HCT116 (cell line): ENCODE measurements around the gene NHSL1. TPM values are rescaled to one million over a fixed set of nuclear protein-coding genes. Genes with fewer than 3 reads are reported as not detected.

Source experiments
- ATAC-seq: fragments of 200-7000 bp; cut with Tn5 transposase; 2 replicates; pipeline ENCODE4 v1.9.1; 2020; ENCODE audit warnings: mild to moderate bottlenecking, moderate library complexity
- BruUV-seq: library from RNA; stranded (reverse); fragments of 400-500 nt; replicated peaks from 2 replicates; lab custom pipeline; 2021; lab: Mats Ljungman, UMichigan
- CTCF ChIA-PET: fragments of 300-600 bp; sonication (Branson Sonifier 250); formaldehyde crosslinking; loops from one replicate; lab custom pipeline; 2021; ENCODE audit warnings: antibody characterized with exemption; lab: Charles Lee
- POLR2A ChIA-PET: fragments of 300-600, 350-600 bp; sonication (Branson Sonifier 250); formaldehyde crosslinking; loops from one replicate; lab custom pipeline; 2021; ENCODE audit warnings: antibody characterized with exemption; lab: Charles Lee
- RAD21 ChIA-PET, 2 experiments: fragments of 300-600 bp; sonication (Branson Sonifier 250); formaldehyde crosslinking; loops; one replicate each; lab custom pipeline; 2023; ENCODE audit warnings: low total read pairs in 2 of 2; ENCODE audit not compliant: uncharacterized antibody in 2 of 2, unreplicated experiment in 2 of 2, low non-redundant PET in 1 of 2; lab: Charles Lee
- DNase-seq: peaks from one replicate; pipeline ENCODE4 v3.0.0-alpha.2; 2010; ENCODE audit warnings: low read depth, low spot score
- H2AFZ ChIP-seq: fragments of 200-600 bp; shearing (Covaris generic), sonication (generic); 2 replicates; pipeline ENCODE4 v1.6.1; 2017; ENCODE audit warnings: low read depth, mixed run types, mixed read lengths, antibody characterized with exemption, low read length; ENCODE audit not compliant: poor library complexity, severe bottlenecking
- H3K27ac ChIP-seq: 2 replicates; pipeline ENCODE4 v1.5.1; 2012; ENCODE audit warnings: low read depth, low read length
- H3K27me3 ChIP-seq: fragments of 200-600 bp; sonication (generic); 2 replicates; pipeline ENCODE4 v1.6.1; 2016; ENCODE audit warnings: mixed run types, low read length, mixed read lengths; ENCODE audit not compliant: insufficient read depth
- H3K36me3 ChIP-seq, 2 experiments: fragments of 200-500 bp in 1 of 2; fragments of 200-600 bp in 1 of 2; sonication (Bioruptor generic) in 1 of 2; sonication (generic) in 1 of 2; 2 replicates each; pipeline versions ENCODE4 v1.5.1 to v1.6.1; 2014 to 2016; ENCODE audit warnings: low read length in 2 of 2, inconsistent platforms in 1 of 2, mixed read lengths in 1 of 2, mixed run types in 1 of 2; ENCODE audit not compliant: insufficient read depth in 2 of 2, control insufficient read depth in 1 of 2
- H3K4me1 ChIP-seq, 2 experiments: fragments of 200-600 bp in 1 of 2; sonication (generic) in 1 of 2; 2 replicates each; pipeline versions ENCODE4 v1.5.1 to v1.6.1; 2012 to 2017; ENCODE audit warnings: low read length in 2 of 2, inconsistent platforms in 1 of 2, mild to moderate bottlenecking in 1 of 2, mixed read lengths in 1 of 2, mixed run types in 1 of 2, moderate library complexity in 1 of 2; ENCODE audit not compliant: insufficient read depth in 2 of 2, control insufficient read depth in 1 of 2
- H3K4me2 ChIP-seq: fragments of 200-600 bp; sonication (generic); 2 replicates; pipeline ENCODE4 v1.6.1; 2017; ENCODE audit warnings: mixed run types, low read length, mixed read lengths
- H3K4me3 ChIP-seq, 2 experiments: fragments of 200-600 bp in 1 of 2; sonication (generic) in 1 of 2; replicated peaks in 1 of 2; 2 replicates each; pipeline ENCODE4 v1.5.1; 2011 to 2016; ENCODE audit warnings: low read length in 2 of 2, control low read depth in 1 of 2, low read depth in 1 of 2, mild to moderate bottlenecking in 1 of 2, mixed read lengths in 1 of 2, mixed run types in 1 of 2
- H3K79me2 ChIP-seq: fragments of 200-600 bp; sonication (generic); 2 replicates; pipeline ENCODE4 v1.6.1; 2017; ENCODE audit warnings: mild to moderate bottlenecking, mixed run types, low read length, moderate library complexity, mixed read lengths; ENCODE audit not compliant: insufficient read depth
- H3K9ac ChIP-seq: fragments of 200-600 bp; sonication (generic); 2 replicates; pipeline ENCODE4 v1.6.1; 2016; ENCODE audit warnings: low read length, mixed read lengths
- H3K9me2 ChIP-seq: fragments of 200-600 bp; sonication (generic), shearing (Covaris generic); 2 replicates; pipeline ENCODE4 v1.6.1; 2017; ENCODE audit warnings: mixed run types, mild to moderate bottlenecking, moderate library complexity; ENCODE audit not compliant: insufficient read depth
- H3K9me3 ChIP-seq, 2 experiments: fragments of 200-500 bp in 1 of 2; fragments of 200-600 bp in 1 of 2; sonication (Bioruptor generic) in 1 of 2; sonication (generic) in 1 of 2; 2 replicates each; pipeline ENCODE4 v1.6.1; 2014 to 2017; ENCODE audit warnings: low read length in 2 of 2, mixed read lengths in 2 of 2, inconsistent platforms in 1 of 2, low read depth in 1 of 2, mild to moderate bottlenecking in 1 of 2, mixed run types in 1 of 2, moderate library complexity in 1 of 2; ENCODE audit not compliant: control insufficient read depth in 1 of 2, insufficient read depth in 1 of 2
- H4K20me1 ChIP-seq: fragments of 200-600 bp; sonication (generic), shearing (Covaris generic); 2 replicates; pipeline ENCODE4 v1.6.1; 2017; ENCODE audit warnings: mixed run types, mild to moderate bottlenecking, moderate library complexity; ENCODE audit not compliant: insufficient read depth
- ATF3 ChIP-seq: IDR thresholded peaks from 2 replicates; pipeline ENCODE4 v1.6.1; 2012
- CTCF ChIP-seq, 3 experiments: fragments of 200-600 bp in 1 of 3; sonication (generic) in 1 of 3; IDR thresholded peaks in 2 of 3; conservative IDR thresholded peaks in 1 of 3; 2 replicates each; pipeline ENCODE4 v1.5.1; 2012 to 2017; ENCODE audit warnings: low read depth in 2 of 3, low read length in 2 of 3, antibody characterized with exemption in 1 of 3, borderline replicate concordance in 1 of 3, control low read depth in 1 of 3, mild to moderate bottlenecking in 1 of 3, mixed read lengths in 1 of 3, mixed run types in 1 of 3, moderate library complexity in 1 of 3; ENCODE audit not compliant: insufficient read depth in 1 of 3
- EGR1 ChIP-seq: IDR thresholded peaks from 2 replicates; pipeline ENCODE4 v1.6.1; 2012; ENCODE audit warnings: low read depth
- ELF1 ChIP-seq: IDR thresholded peaks from 2 replicates; pipeline ENCODE4 v1.6.1; 2012; ENCODE audit warnings: low read depth, borderline replicate concordance
- EZH2 ChIP-seq: fragments of 200-600 bp; sonication (generic); IDR thresholded peaks from 2 replicates; pipeline ENCODE4 v1.6.1; 2017; ENCODE audit warnings: antibody characterized with exemption, mixed run types
- EZH2phosphoT487 ChIP-seq: fragments of 200-600 bp; IDR thresholded peaks from 2 replicates; pipeline ENCODE4 v1.6.1; 2018; ENCODE audit warnings: antibody characterized with exemption, borderline replicate concordance
- FOSL1 ChIP-seq: IDR thresholded peaks from 2 replicates; pipeline ENCODE4 v1.6.1; 2012; ENCODE audit warnings: low read depth
- JUND ChIP-seq: IDR thresholded peaks from 2 replicates; pipeline ENCODE4 v1.6.1; 2012
- MAX ChIP-seq: IDR thresholded peaks from 2 replicates; pipeline ENCODE4 v1.6.1; 2012
- SIN3A ChIP-seq: IDR thresholded peaks from 2 replicates; pipeline ENCODE4 v1.6.1; 2012; ENCODE audit warnings: low read depth
- SRF ChIP-seq: IDR thresholded peaks from 2 replicates; pipeline ENCODE4 v1.6.1; 2012; ENCODE audit warnings: low read depth
- TCF7L2 ChIP-seq: IDR thresholded peaks from 2 replicates; pipeline ENCODE4 v1.7.0; 2011; ENCODE audit warnings: borderline replicate concordance, inconsistent platforms; ENCODE audit not compliant: insufficient read depth, insufficient read length; ENCODE audit errors: extremely low read depth
- YY1 ChIP-seq: IDR thresholded peaks from 2 replicates; pipeline ENCODE4 v1.6.1; 2011; ENCODE audit warnings: low read length, low read depth, moderate library complexity, mild to moderate bottlenecking; ENCODE audit not compliant: insufficient replicate concordance; ENCODE audit errors: extremely low read depth
- ZBTB33 ChIP-seq: IDR thresholded peaks from 2 replicates; pipeline ENCODE4 v1.6.1; 2011; ENCODE audit warnings: mild to moderate bottlenecking, low read length, moderate library complexity; ENCODE audit not compliant: insufficient replicate concordance; ENCODE audit errors: extremely low read depth
- ZFX ChIP-seq: fragments of 450-650 bp; IDR thresholded peaks from 2 replicates; pipeline ENCODE4 v1.6.1; 2017
- ZNF274 ChIP-seq: fragments of 200-500 bp; sonication (Bioruptor generic); IDR thresholded peaks from 2 replicates; pipeline ENCODE4 v1.6.1; 2014; ENCODE audit warnings: mild to moderate bottlenecking, low read depth, low read length, inconsistent platforms
- intact Hi-C: fragments of 100-400 bp; cut with micrococcal nuclease; formaldehyde crosslinking; loops from 2 replicates; pipeline ENCODE4 v1.10.0; 2022
- total RNA-seq: library from RNA; stranded (reverse); gene quantifications from one replicate; pipeline ENCODE4 v1.2.1, GENCODE V29; 2021; ENCODE audit not compliant: unreplicated experiment

The NHSL1 gene
- total RNA-seq, 1 experiment from 2014 or later = 15.4 TPM

- H3K36me3 ChIP-seq = no peaks in the 10 kb centered on the region
- TF ChIP-seq TCF7L2 (no peak), CTCF (IDR thresholded peaks at IDR 0.05 in 2 of 3, conservative IDR thresholded peaks at IDR 0.05 in 1 of 3; ENCODE audit: borderline replicate concordance in 1 of 3, insufficient read depth in 1 of 3, low read depth in 2 of 3, low read length in 2 of 3) (no peak), ZFX (no peak), EZH2phosphoT487 (no peak), SRF (no peak), MAX (no peak), JUND (no peak), SIN3A (no peak), ZNF274 (no peak), ZBTB33 (no peak), YY1 (no peak), ATF3 (no peak), EZH2 (no peak), ELF1 (no peak), EGR1 (no peak), FOSL1 (no peak)
- TF ChIP-seq, all 23 proteins: peak for 0
- no peak overlapping the region for H3K9ac ChIP-seq
- ChIA-PET POLR2A (no interaction called here), CTCF (no interaction called here), RAD21 (no interaction called here)
- DNase-seq (no peak), ATAC-seq (no peak)
- no peak overlapping the region for H3K4me3 ChIP-seq
- no peak overlapping the region for H2AFZ ChIP-seq
- H3K9me2 ChIP-seq = no peaks in the 10 kb centered on the region
- no TSS peak for BruUV-seq
- no peaks in the 10 kb centered on the region for H3K9me3 ChIP-seq
- no peak overlapping the region for H3K27ac ChIP-seq
- H3K4me1 ChIP-seq = no peaks in the 10 kb centered on the region
- intact Hi-C loops = no loop called here
- no peak overlapping the region for H3K4me2 ChIP-seq
- no peaks in the 10 kb centered on the region for H3K27me3 ChIP-seq
- H3K79me2 ChIP-seq = no peaks in the 10 kb centered on the region
- no peaks in the 10 kb centered on the region for H4K20me1 ChIP-seq
Observed at GRCh38 chr6:138421089-138421488, 78.2 kb downstream of the NHSL1 start.
